Fibroblast of mammary gland (primary cell): ENCODE results near the gene SSBP3.

Experiments
- DNase-seq: peaks from one replicate; pipeline ENCODE4 v3.0.0-alpha.2; 2010; ENCODE audit warnings: low read depth
- H3K4me3 ChIP-seq: 2 replicates; pipeline ENCODE4 v1.5.1; 2011; ENCODE audit warnings: low read depth, mild to moderate bottlenecking, low read length, moderate library complexity; ENCODE audit not compliant: control insufficient read depth
- CTCF ChIP-seq: conservative IDR thresholded peaks from 2 replicates; pipeline ENCODE4 v1.5.1; 2011; ENCODE audit warnings: low read depth, low read length, inconsistent platforms; ENCODE audit not compliant: control insufficient read depth, insufficient read depth

Gene SSBP3

GRCh38 chr1:54268762-54269297 lies 137.4 kb downstream of the SSBP3 start:
- no peak for TF ChIP-seq CTCF
- no peak overlapping the region for H3K4me3 ChIP-seq
- no peak for DNase-seq

GRCh38 chr1:54267815-54268761 lies 138.1 kb downstream of the SSBP3 start:
- TF ChIP-seq CTCF, result no peak
- H3K4me3 ChIP-seq, result no peak overlapping the region
- DNase-seq, result no peak

- H3K4me3 ChIP-seq, result no peak overlapping the region
- DNase-seq, result no peak
- no peak for TF ChIP-seq CTCF
These were observed 139.3 kb downstream of the SSBP3 start for GRCh38 chr1:54266908-54267307.

- no peak for DNase-seq
- no peak for TF ChIP-seq CTCF
- H3K4me3 ChIP-seq, result no peak overlapping the region
These were observed 140.0 kb downstream of the SSBP3 start for GRCh38 chr1:54266195-54266594.

- no peak overlapping the region for H3K4me3 ChIP-seq
- DNase-seq, result no peak
- no peak for TF ChIP-seq CTCF
These were observed 140.5 kb downstream of the SSBP3 start for GRCh38 chr1:54265659-54266058.

GRCh38 chr1:54265126-54265525 lies 141.1 kb downstream of the SSBP3 start:
- no peak for DNase-seq
- TF ChIP-seq CTCF, result no peak

More at GRCh38 chr1:54265126-54265525, 141.1 kb downstream of the SSBP3 start:
- no peak overlapping the region for H3K4me3 ChIP-seq
